GM18861 (cell line): ENCODE data around the gene CACUL1.
"Not testable (repeated sequence)": the region's sequence is repeated elsewhere in the genome, so short reads cannot be mapped to it uniquely, and the experiment has no call there.

Experiments used
- ATAC-seq: cut with Tn5 transposase; IDR thresholded peaks from one replicate; pipeline ENCODE4 v1.9.1; 2021; ENCODE audit not compliant: unreplicated experiment

CACUL1 gene

DNA sequence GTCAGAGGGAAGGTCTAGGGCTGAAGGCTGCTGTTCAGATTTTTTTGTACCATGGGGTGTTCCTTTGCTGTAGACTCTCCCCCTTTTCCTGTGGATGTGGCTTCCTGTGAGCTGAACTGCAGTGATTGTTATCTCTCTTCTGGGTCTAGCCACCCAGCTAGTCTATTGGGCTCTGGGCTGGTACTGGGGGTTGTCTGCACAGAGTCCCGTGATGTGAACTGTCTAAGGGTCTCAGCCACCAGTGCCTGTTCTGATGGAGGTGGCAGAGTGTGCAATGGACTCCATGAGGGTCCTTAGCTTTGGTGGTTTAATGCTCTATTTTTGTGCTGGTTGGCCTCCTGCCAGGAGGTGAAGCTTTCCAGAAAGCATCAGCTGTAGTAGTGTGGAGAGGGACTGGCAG is 96.6 kb downstream of the CACUL1 start:
- not testable (repeated sequence) for ATAC-seq

DNA sequence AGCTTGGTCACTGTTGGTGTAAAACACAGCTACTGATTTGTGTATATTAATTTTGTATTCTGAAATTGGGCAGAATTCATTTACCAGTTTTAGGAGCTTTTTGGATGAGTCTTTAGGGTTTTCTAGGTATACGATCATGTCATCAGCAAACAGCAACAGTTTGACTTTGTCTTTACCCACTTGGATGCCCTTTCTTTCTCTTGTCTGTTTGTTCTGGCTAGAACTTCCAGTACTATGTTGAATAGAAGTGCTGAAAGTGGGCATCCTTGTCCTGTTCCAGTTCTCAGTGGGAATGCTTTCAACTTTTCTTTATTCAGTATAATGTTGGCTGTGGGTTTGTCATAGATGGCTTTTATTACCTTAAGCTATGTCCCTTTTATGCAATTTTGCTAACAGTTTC is 109.5 kb downstream of the CACUL1 start:
- not testable (repeated sequence) for ATAC-seq

DNA sequence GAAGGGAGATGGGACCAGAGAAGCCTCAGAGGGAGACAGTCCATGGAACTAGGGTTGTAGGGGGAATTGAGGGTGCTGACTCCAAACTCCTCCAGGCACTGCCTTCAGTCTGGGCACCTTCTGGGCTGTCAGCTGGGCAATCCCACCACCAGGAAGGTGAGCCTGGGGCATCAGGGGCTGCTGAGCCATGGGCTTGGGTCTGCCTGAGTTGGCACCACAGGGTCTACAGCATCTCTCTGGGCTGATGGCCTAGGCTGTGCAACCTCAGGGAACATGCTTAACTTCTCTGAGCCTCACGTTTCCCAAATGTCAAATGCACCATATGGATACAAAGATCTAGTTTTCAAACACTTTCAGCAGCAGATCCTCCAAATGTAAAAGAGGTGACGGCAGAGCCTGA is 112.5 kb downstream of the CACUL1 start:
- ATAC-seq: no peak

DNA sequence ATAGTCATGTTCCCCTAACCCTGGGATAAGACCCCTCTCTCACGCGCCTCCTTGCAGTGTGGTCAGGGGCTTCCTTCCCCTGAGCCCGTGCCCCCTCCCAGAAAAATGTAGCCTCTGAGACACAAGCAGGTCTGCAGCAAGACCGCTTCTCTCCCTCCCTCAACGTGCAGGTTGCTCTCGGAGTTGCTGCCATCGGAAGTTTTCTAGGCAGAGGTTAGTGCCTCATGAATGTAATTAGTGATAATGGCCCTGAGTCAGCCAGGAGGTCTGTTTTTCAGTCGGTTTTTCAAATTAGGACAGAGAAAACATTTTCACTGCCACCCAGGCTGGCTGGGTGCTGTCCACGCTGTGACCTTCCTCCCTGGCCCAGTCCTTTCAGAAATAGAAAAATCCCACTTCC is 116.1 kb downstream of the CACUL1 start:
- ATAC-seq: no peak

DNA sequence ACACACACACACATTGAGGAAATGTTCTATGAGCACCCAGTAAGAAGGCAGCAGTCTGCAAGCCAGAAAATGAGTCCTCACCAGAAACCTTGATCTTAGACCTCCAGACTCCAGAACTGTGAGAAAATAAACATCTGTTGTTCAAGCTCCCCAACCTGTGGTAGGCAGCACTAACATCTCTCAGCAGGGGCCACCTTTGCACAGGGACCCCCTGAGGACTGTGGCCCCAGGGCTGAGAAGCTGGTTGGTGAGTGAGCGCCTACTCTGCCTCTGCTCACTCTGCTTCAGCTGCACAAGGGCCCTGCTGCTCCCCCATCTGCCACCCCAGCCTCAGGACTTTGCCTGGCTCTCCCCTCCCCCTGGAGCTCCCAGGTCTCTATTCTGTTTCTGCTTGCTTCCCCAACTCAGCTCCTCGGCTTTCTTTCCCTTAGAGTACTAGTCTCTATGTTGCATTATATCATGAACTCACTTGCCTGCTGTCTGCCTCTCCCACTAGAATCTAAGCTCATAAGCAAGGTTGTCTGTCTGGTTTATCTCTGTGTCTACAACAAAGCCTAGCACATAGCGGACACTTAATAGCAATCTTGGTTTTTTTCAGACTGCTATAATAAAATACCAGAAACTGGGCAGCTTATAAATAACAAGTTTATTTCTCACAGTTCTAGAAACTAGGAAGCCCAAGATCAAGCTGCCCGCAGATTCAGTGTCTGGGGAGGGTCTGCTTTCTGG is 118.9 kb downstream of the CACUL1 start:
- ATAC-seq: no peak

DNA sequence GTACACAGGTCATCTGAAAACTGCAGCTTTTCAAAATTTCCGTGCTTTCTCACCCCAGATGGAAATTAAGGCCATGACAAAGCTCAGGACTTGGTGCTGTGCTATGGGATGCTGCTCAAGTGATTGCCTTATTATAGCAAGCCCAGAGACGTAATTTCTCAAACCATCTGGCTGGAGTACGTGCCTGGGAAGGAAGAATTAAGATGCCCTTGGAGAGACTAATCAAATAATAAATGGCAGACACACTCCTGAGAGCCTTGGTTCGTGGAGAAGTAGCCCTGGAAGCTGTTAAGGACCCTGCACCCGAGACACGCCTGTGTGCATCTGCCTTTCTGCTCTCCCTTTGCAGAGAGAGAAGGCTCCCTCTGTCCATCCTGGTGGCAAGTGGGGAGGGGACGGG is 121.0 kb downstream of the CACUL1 start:
- no peak for ATAC-seq

DNA sequence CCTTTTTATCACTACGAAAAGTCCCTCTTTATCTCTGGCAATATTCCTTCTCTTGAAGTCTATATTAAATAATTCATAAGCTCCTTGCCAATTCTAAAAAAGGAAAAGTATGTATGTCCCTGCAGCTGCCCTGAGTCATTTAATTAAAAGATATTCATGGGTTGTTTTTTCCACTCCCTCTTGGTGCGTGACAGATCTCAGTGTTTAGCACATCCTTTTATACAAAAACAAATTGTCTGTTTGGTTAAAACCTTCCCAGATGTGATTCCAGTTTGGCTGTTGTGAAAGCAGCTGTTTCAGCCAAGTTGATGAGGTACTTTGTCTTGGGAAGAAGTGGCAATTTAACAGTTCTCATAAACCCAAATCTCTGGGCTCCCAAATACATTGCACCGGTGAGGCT is 125.6 kb downstream of the CACUL1 start:
- no peak for ATAC-seq

DNA sequence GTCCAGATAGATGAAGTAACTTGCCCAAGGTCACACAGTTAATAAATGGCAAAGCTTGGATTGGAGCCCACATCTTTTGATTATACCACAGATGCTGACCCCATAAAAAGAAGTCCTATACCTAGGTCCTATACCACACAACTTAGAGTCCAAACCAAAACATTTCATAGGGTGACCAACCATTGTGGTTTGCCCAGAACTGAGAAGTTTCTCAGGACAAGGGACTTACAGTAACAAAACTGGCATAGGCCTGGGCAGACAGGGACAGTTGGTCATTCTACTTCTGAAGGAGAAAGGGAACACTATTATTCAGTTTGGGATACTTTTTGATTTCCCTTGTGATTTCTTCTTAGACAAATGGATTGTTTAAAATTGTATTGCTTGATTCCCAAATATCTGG is 126.4 kb downstream of the CACUL1 start:
- ATAC-seq: no peak

DNA sequence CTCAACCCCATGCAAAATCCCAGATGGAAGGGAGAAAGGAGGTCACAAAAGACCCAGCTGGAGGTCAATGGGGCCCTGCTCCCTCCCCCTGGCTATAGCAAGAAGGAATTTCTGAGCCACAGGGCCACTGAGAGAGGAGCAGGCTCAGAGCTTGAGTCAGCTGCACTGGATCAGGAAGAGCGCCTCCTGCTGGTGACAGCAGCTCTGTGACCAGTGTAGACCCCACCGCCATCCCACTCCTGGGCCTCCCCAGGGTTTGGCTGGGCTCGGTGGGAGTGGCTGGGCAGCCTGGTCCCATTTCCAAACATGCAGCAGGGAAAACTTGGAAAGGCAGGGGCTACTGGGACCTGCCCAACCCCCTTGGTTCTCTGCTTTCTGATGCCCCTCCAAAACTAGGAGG is 127.8 kb downstream of the CACUL1 start:
- no peak for ATAC-seq
